NT2/D1 (cell line): ENCODE results near the gene GAS7.

Experiments
- DNase-seq: peaks from one replicate; pipeline ENCODE4 v3.0.0-alpha.2; 2011; ENCODE audit warnings: low read depth, low spot score
- H3K27me3 ChIP-seq: 2 replicates; pipeline ENCODE4 v1.6.0; 2011; ENCODE audit warnings: mild to moderate bottlenecking; ENCODE audit not compliant: insufficient read length, insufficient read depth
- H3K36me3 ChIP-seq: 2 replicates; pipeline ENCODE4 v1.6.1; 2011; ENCODE audit warnings: mild to moderate bottlenecking, low read length, mixed read lengths; ENCODE audit not compliant: insufficient read depth, insufficient read length
- H3K4me1 ChIP-seq: 2 replicates; pipeline ENCODE4 v1.5.1; 2011; ENCODE audit not compliant: insufficient read depth, insufficient read length
- H3K4me3 ChIP-seq: 2 replicates; pipeline ENCODE4 v1.5.1; 2011; ENCODE audit warnings: low read depth; ENCODE audit not compliant: insufficient read length
- H3K9ac ChIP-seq: 2 replicates; pipeline ENCODE4 v1.6.0; 2011; ENCODE audit warnings: low read depth; ENCODE audit not compliant: insufficient read length
- H3K9me3 ChIP-seq: 2 replicates; pipeline ENCODE4 v1.5.1; 2011; ENCODE audit warnings: mild to moderate bottlenecking, low read length; ENCODE audit not compliant: insufficient read depth
- SUZ12 ChIP-seq: IDR thresholded peaks from 2 replicates; pipeline ENCODE4 v1.6.1; 2011; ENCODE audit not compliant: insufficient read length, insufficient read depth; ENCODE audit errors: extremely low read depth
- YY1 ChIP-seq: IDR thresholded peaks from 2 replicates; pipeline ENCODE4 v1.6.1; 2011; ENCODE audit not compliant: insufficient read length, insufficient read depth
- ZNF274 ChIP-seq: IDR thresholded peaks from 2 replicates; pipeline ENCODE4 v1.6.1; 2011; ENCODE audit warnings: mild to moderate bottlenecking, low read depth, low read length

The GAS7 gene

DNA sequence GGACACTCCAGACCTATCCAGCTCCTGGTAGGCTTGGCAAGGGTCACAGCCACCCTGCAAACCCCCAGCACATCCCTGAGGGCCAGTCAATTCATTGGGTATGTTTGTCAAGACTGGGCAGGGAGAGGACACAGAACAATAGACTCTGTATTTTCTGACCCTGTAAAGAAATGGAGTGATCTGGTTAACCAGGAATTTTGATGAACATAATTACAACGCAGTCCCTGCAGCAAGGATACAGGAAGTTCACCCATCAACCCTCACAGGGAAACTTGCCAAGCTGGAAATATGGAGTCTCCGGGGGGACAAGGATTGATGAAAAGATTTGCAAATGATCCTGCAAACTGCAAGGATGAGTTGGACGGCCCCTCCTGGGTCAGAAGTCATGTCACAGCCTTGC, 167.3 kb downstream of the GAS7 start:
- H3K9me3 ChIP-seq, result no peaks in the 10 kb centered on the region
- H3K27me3 ChIP-seq, result no peaks in the 10 kb centered on the region
- H3K4me3 ChIP-seq, result no peak overlapping the region
- no peak for TF ChIP-seq YY1
- no peak for TF ChIP-seq ZNF274
- no peak for TF ChIP-seq SUZ12
- H3K9ac ChIP-seq, result no peak overlapping the region
- no peak for DNase-seq
- no peaks in the 10 kb centered on the region for H3K36me3 ChIP-seq
- peaks cover 2% of the 10 kb centered on the region for H3K4me1 ChIP-seq

DNA sequence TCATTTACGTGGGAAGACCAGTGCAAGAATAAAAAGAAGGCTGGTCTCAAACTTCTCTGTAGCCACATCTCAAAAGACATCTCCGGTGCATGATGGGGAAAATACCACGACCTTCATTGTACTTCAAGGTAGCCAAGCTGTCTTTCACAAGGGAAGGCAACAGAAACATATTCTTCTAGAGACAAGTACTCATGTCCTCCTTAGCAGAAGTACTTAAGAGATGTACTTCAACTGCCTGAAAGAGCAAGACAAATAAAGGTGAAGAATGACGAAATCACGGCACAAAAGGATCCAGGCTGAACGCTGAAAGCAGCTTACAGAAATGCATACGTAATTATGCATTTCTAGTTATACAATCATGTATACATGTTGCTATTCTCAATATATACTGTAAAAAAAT, 169.3 kb downstream of the GAS7 start:
- TF ChIP-seq ZNF274 (no peak), SUZ12 (no peak), YY1 (no peak)
- no peak overlapping the region for H3K9ac ChIP-seq
- H3K9me3 ChIP-seq, result no peaks in the 10 kb centered on the region
- H3K27me3 ChIP-seq, result no peaks in the 10 kb centered on the region
- DNase-seq, result no peak
- no peaks in the 10 kb centered on the region for H3K36me3 ChIP-seq
- H3K4me3 ChIP-seq, result no peak overlapping the region
- H3K4me1 ChIP-seq, result peaks cover 2% of the 10 kb centered on the region

DNA sequence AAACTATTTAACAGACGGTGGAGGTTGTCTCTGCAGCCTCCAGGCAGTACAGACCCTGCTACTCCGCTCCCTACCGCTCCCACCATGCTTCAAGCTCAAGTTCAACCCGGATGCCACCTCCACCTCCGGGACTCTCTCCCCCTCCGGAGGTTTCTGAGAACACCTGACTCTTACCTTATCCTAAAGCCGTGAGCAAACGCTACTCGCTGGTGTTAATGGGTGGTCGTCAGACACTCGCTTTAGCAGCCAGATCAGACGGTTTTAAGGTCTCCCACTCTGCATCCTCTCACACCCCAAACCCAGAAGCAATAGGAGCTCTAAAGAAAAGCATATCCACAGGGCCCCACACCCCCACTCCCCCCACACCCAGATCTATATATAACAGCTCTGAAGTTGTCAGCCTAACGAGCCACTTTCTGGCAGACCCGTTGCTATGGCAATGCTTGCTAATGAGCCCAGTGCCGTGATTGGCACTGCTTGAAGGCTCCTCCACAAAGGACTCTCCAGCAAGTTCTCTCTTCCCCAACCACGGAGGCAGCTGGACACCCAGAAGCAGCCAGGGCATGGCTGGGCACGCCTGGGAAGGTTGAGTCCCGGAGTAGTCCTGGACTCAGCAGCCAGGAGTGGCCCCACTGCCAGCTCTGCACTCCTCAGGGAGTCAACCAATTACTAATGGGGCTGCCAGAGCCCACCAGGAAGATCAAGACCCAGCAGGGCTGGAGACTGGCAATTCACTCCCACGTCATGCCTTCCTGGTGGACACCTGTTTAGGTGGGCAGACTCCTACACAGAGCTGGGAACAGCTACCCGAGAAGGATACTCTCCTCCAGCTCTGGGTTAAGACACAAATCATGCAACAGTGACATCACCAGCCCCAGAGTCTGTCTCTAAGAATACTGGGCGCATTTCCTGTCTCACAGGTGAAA, 172.2 kb downstream of the GAS7 start:
- no peaks in the 10 kb centered on the region for H3K36me3 ChIP-seq
- H3K4me1 ChIP-seq, result no peaks in the 10 kb centered on the region
- no peaks in the 10 kb centered on the region for H3K27me3 ChIP-seq
- no peak overlapping the region for H3K4me3 ChIP-seq
- TF ChIP-seq SUZ12 (no peak), YY1 (no peak), ZNF274 (no peak)
- H3K9ac ChIP-seq, result no peak overlapping the region
- no peak for DNase-seq
- H3K9me3 ChIP-seq, result no peaks in the 10 kb centered on the region

DNA sequence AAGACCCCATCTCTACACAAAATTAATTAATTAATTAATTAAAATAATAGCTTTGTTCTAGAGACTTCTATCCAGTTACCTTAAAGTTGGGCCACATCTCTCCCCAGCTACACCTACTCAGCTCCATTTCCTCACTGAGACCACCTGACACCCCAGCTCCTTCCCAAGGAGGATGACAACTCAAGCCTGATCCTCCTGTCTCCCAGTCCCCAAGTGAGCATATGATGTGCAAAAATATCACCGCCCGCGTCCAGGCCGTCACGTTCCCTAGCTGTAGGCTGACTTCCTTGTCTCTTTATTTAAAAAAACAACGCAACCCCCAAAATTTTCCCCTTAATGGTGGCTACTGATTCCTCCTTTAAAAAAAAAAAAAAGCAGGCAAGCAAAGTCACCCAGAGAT, 173.2 kb downstream of the GAS7 start:
- Histone ChIP-seq H3K4me3 (no peak overlapping the region), H3K4me1 (no peaks in the 10 kb centered on the region), H3K9ac (no peak overlapping the region), H3K27me3 (no peaks in the 10 kb centered on the region), H3K36me3 (no peaks in the 10 kb centered on the region), H3K9me3 (no peaks in the 10 kb centered on the region)
- no peak for TF ChIP-seq SUZ12
- no peak for TF ChIP-seq ZNF274
- no peak for TF ChIP-seq YY1
- DNase-seq, result no peak

GRCh38 chr17:10022416-10022815, 176.0 kb downstream of the GAS7 start:
- DNase-seq, result no peak
- no peak for TF ChIP-seq SUZ12
- TF ChIP-seq YY1, result no peak
- no peak for TF ChIP-seq ZNF274
- no peak overlapping the region for H3K9ac ChIP-seq

DNA sequence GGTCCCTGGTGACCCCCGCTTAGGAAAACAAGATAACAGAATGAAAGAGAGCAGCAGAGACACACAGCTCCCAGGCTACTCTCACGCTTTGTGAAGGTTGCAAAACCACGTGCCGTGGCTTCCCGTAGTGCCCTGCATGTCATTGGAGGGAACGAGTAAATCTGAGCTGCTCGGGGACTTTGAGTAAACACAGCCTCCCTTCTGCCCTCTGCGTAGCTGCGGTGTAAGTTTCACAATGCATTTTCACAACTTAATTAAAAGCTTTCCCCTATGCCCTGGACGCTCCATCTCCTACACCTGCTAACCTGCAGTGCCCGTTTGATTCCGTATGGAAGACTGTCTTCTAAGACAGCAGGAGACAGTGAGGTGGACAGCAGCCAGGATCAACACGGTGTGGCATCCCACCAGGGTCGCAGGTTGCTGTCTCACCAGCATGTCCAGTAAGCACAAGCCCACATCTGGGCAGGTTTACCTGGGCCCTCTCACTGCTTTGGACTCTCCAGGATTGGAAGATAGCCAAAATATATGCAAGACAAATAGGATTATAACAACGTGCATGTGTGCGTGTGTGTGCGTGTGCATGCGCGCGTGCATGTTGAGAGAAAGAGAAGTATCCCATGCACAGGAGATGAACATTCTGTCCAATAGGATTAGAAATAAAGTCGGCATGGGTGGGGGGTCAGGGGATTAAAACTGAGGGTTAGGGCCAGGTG, 177.0 kb downstream of the GAS7 start:
- no peaks in the 10 kb centered on the region for H3K36me3 ChIP-seq
- no peak for DNase-seq
- TF ChIP-seq ZNF274 (no peak), SUZ12 (no peak), YY1 (no peak)
- H3K9ac ChIP-seq, result no peak overlapping the region
- no peak overlapping the region for H3K4me3 ChIP-seq
- no peaks in the 10 kb centered on the region for H3K9me3 ChIP-seq
- peaks cover 5% of the 10 kb centered on the region for H3K4me1 ChIP-seq
- H3K27me3 ChIP-seq, result no peaks in the 10 kb centered on the region

More at GRCh38 chr17:10022416-10022815, 176.0 kb downstream of the GAS7 start:
- H3K27me3 ChIP-seq, result no peaks in the 10 kb centered on the region
- no peak overlapping the region for H3K4me3 ChIP-seq
- peaks cover 5% of the 10 kb centered on the region for H3K4me1 ChIP-seq
- no peaks in the 10 kb centered on the region for H3K9me3 ChIP-seq
- H3K36me3 ChIP-seq, result no peaks in the 10 kb centered on the region

DNA sequence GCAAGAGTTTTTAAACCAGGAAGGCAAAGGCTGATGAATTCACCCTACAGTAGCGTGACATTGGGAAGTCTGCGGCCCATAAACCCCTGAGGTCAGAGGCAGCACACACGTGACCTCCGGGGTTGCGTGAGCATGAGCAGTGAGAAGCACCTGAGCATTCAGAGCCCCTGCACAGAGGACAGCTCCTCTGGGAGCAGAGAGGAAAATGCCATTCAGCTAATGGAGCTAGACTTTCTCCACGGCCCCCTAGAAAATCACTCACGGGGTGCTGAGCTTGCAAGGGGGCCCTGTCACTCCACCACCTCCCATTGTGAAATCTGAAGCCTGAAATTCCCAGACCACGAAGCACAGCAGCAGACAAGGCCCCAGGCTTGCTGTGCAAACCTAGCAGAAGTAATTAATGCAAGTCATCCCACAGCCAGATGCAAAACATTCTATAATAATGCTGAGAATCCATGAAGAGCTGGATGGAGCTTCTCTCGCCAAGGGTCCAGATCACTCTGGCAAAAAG, 178.4 kb downstream of the GAS7 start:
- H3K4me3 ChIP-seq, result no peak overlapping the region
- H3K9ac ChIP-seq, result no peak overlapping the region
- no peaks in the 10 kb centered on the region for H3K9me3 ChIP-seq
- peaks cover 9% of the 10 kb centered on the region for H3K4me1 ChIP-seq
- H3K36me3 ChIP-seq, result no peaks in the 10 kb centered on the region
- DNase-seq, result no peak
- TF ChIP-seq SUZ12 (no peak), ZNF274 (no peak), YY1 (no peak)
- no peaks in the 10 kb centered on the region for H3K27me3 ChIP-seq
